HepG2 (cell line): ENCODE results near the gene RABGAP1L. TPM values are rescaled to one million over a fixed set of nuclear protein-coding genes. Genes with fewer than 3 reads are reported as not detected.

ENCODE experiments used
- DR1 ChIP-seq: sonication (generic); formaldehyde crosslinking; IDR thresholded peaks from 2 replicates; pipeline ENCODE4 v1.8.0; 2021; ENCODE audit warnings: mild to moderate bottlenecking, missing genetic modification reagents, inconsistent platforms
- GATAD2A ChIP-seq: IDR thresholded peaks from 2 replicates; pipeline ENCODE4 v1.6.1; 2016
- HCFC1 ChIP-seq: fragments of 150-350 bp; IDR thresholded peaks from 2 replicates; pipeline ENCODE4 v1.6.1; 2014; ENCODE audit warnings: low read depth, low read length
- MIER3 ChIP-seq: IDR thresholded peaks from 2 replicates; pipeline ENCODE4 v1.6.1; 2016; ENCODE audit warnings: missing compliant biosample characterization, borderline replicate concordance
- RFX5 ChIP-seq: IDR thresholded peaks from 2 replicates; pipeline ENCODE4 v1.6.1; 2011; ENCODE audit warnings: low read depth, low read length, improper control_type of control experiment
- SSRP1 ChIP-seq: IDR thresholded peaks from 2 replicates; pipeline ENCODE4 v1.6.1; 2016; ENCODE audit warnings: control low read depth
- ZNF44 ChIP-seq: sonication (generic); formaldehyde crosslinking; IDR thresholded peaks from 2 replicates; pipeline ENCODE4 v1.5.1; 2020; ENCODE audit warnings: mild to moderate bottlenecking, missing genetic modification reagents
- ZNF572 ChIP-seq: sonication (generic); formaldehyde crosslinking; IDR thresholded peaks from 2 replicates; pipeline ENCODE4 v1.5.1; 2020; ENCODE audit warnings: mild to moderate bottlenecking, missing genetic modification reagents
- ZNF775 ChIP-seq: sonication (generic); formaldehyde crosslinking; IDR thresholded peaks from 2 replicates; pipeline ENCODE4 v1.4.0; 2020; ENCODE audit warnings: missing genetic modification reagents, mild to moderate bottlenecking, moderate library complexity, borderline replicate concordance
- ZSCAN22 ChIP-seq: sonication (generic); formaldehyde crosslinking; IDR thresholded peaks from 2 replicates; pipeline ENCODE4 v1.4.0; 2020; ENCODE audit warnings: mild to moderate bottlenecking, missing genetic modification reagents
- polyA plus RNA-seq, 8 experiments: library from polyadenylated mRNA; depleted of rRNA in 3 of 8; stranded (reverse) in 7 of 8; unstranded in 1 of 8; fragments of >200 nt; fragmentation: Illumina TruSeq in 4 of 8; extraction: Trizol in 4 of 8; gene quantifications; 2 replicates each; pipeline versions ENCODE4 v1.2.1 to v1.2.3, GENCODE V29; 2011 to 2016; ENCODE audit warnings: low read depth in 4 of 8, missing spikeins in 1 of 8, mixed read lengths in 1 of 8; ENCODE audit not compliant: insufficient read depth in 1 of 8
- total RNA-seq, 5 experiments: library from RNA; depleted of rRNA; stranded (reverse); fragments of >200 nt; fragmentation: Illumina TruSeq; extraction: Trizol; gene quantifications; 2 replicates each; pipeline ENCODE4 v1.2.3, GENCODE V29; 2016; ENCODE audit warnings: low read depth in 1 of 5
- TF ChIP-seq, protein P1 (sequence below): IDR thresholded peaks from 2 replicates; pipeline ENCODE4 v1.4.0; 2020; ENCODE audit warnings: mild to moderate bottlenecking, missing genetic modification reagents
- TF ChIP-seq, protein P2 (sequence below): sonication (generic); formaldehyde crosslinking; IDR thresholded peaks from 2 replicates; pipeline ENCODE4 v1.4.0; 2020; ENCODE audit warnings: missing genetic modification reagents, borderline replicate concordance
- TF ChIP-seq, protein P3 (sequence below): sonication (generic); formaldehyde crosslinking; IDR thresholded peaks from 2 replicates; pipeline ENCODE4 v1.5.0; 2020; ENCODE audit warnings: mild to moderate bottlenecking, missing genetic modification reagents, borderline replicate concordance
- TF ChIP-seq, protein P4 (sequence below): sonication (generic); formaldehyde crosslinking; IDR thresholded peaks from 2 replicates; pipeline ENCODE4 v1.8.0; 2023; ENCODE audit warnings: mild to moderate bottlenecking, missing genetic modification reagents
- TF ChIP-seq, protein P5 (sequence below): sonication (generic); formaldehyde crosslinking; IDR thresholded peaks from 2 replicates; pipeline ENCODE4 v1.4.0; 2020; ENCODE audit warnings: low read depth, mild to moderate bottlenecking, missing genetic modification reagents

RABGAP1L gene
- total and polyA plus RNA-seq, 2 of the 13 experiments (the other 11 are each of a cell fraction or from before 2014, with no cell fraction given), result 7.9 to 22.6 TPM

DNA sequence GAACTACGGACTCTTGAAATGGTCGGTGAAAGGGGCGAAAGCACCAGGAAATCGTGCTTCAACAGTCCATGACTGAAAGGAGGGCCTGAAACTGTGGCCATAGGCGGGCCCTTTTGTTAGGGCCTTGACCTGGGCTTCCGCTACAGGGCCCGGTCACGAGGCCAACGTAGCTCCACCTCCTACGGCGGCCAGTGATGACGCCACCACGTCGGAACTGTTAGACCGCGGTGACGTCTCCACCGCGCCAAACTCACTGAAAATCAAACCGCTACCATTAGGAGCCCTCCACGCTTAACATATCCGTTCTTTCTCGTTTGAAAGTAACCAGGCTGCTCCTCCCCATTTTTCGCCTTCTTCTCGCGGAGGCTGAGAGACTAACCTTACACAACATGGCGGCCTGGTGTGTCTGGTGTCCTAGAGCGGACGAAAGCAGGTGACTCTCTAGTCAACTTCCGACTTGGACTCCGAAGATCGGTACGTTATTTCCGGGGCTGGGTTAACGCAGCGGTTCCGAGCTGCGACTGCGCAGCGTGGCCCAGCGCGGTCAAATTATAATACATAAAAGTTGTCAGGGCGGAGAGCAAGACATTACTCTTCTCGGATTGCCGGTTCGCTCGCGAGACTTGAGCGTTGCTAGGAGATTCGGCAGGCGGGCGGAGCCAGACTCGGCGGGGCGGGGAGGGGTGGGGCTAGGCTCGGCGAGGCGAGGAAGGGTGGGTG is 840.1 kb downstream of the RABGAP1L start (continued):
- TF ChIP-seq, protein P1, sequence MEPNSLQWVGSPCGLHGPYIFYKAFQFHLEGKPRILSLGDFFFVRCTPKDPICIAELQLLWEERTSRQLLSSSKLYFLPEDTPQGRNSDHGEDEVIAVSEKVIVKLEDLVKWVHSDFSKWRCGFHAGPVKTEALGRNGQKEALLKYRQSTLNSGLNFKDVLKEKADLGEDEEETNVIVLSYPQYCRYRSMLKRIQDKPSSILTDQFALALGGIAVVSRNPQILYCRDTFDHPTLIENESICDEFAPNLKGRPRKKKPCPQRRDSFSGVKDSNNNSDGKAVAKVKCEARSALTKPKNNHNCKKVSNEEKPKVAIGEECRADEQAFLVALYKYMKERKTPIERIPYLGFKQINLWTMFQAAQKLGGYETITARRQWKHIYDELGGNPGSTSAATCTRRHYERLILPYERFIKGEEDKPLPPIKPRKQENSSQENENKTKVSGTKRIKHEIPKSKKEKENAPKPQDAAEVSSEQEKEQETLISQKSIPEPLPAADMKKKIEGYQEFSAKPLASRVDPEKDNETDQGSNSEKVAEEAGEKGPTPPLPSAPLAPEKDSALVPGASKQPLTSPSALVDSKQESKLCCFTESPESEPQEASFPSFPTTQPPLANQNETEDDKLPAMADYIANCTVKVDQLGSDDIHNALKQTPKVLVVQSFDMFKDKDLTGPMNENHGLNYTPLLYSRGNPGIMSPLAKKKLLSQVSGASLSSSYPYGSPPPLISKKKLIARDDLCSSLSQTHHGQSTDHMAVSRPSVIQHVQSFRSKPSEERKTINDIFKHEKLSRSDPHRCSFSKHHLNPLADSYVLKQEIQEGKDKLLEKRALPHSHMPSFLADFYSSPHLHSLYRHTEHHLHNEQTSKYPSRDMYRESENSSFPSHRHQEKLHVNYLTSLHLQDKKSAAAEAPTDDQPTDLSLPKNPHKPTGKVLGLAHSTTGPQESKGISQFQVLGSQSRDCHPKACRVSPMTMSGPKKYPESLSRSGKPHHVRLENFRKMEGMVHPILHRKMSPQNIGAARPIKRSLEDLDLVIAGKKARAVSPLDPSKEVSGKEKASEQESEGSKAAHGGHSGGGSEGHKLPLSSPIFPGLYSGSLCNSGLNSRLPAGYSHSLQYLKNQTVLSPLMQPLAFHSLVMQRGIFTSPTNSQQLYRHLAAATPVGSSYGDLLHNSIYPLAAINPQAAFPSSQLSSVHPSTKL (CRISPR knock-in tag), result peak; percentile 52; the same call in 1 of the 2 replicates
- TF ChIP-seq RFX5, result peak; percentile 59
- TF ChIP-seq HCFC1, result peak; percentile 62; the same call in 1 of the 2 replicates
- TF ChIP-seq, protein P2, sequence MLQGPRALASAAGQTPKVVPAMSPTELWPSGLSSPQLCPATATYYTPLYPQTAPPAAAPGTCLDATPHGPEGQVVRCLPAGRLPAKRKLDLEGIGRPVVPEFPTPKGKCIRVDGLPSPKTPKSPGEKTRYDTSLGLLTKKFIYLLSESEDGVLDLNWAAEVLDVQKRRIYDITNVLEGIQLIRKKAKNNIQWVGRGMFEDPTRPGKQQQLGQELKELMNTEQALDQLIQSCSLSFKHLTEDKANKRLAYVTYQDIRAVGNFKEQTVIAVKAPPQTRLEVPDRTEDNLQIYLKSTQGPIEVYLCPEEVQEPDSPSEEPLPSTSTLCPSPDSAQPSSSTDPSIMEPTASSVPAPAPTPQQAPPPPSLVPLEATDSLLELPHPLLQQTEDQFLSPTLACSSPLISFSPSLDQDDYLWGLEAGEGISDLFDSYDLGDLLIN (CRISPR knock-in tag), result peak; percentile 2; the same call in 1 of the 2 replicates
- TF ChIP-seq, protein P3, sequence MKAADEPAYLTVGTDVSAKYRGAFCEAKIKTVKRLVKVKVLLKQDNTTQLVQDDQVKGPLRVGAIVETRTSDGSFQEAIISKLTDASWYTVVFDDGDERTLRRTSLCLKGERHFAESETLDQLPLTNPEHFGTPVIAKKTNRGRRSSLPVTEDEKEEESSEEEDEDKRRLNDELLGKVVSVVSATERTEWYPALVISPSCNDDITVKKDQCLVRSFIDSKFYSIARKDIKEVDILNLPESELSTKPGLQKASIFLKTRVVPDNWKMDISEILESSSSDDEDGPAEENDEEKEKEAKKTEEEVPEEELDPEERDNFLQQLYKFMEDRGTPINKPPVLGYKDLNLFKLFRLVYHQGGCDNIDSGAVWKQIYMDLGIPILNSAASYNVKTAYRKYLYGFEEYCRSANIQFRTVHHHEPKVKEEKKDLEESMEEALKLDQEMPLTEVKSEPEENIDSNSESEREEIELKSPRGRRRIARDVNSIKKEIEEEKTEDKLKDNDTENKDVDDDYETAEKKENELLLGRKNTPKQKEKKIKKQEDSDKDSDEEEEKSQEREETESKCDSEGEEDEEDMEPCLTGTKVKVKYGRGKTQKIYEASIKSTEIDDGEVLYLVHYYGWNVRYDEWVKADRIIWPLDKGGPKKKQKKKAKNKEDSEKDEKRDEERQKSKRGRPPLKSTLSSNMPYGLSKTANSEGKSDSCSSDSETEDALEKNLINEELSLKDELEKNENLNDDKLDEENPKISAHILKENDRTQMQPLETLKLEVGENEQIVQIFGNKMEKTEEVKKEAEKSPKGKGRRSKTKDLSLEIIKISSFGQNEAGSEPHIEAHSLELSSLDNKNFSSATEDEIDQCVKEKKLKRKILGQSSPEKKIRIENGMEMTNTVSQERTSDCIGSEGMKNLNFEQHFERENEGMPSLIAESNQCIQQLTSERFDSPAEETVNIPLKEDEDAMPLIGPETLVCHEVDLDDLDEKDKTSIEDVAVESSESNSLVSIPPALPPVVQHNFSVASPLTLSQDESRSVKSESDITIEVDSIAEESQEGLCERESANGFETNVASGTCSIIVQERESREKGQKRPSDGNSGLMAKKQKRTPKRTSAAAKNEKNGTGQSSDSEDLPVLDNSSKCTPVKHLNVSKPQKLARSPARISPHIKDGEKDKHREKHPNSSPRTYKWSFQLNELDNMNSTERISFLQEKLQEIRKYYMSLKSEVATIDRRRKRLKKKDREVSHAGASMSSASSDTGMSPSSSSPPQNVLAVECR (CRISPR knock-in tag), result peak; percentile 71
- TF ChIP-seq ZNF775 (CRISPR knock-in tag), result no peak
- TF ChIP-seq, protein P4, sequence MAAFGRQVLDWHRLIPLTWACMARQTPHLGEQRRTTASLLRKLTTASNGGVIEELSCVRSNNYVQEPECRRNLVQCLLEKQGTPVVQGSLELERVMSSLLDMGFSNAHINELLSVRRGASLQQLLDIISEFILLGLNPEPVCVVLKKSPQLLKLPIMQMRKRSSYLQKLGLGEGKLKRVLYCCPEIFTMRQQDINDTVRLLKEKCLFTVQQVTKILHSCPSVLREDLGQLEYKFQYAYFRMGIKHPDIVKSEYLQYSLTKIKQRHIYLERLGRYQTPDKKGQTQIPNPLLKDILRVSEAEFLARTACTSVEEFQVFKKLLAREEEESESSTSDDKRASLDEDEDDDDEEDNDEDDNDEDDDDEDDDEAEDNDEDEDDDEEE (CRISPR knock-in tag), result peak; percentile 33; the same call in 1 of the 2 replicates
- TF ChIP-seq SSRP1 (CRISPR knock-in tag), result no peak
- TF ChIP-seq, protein P5, sequence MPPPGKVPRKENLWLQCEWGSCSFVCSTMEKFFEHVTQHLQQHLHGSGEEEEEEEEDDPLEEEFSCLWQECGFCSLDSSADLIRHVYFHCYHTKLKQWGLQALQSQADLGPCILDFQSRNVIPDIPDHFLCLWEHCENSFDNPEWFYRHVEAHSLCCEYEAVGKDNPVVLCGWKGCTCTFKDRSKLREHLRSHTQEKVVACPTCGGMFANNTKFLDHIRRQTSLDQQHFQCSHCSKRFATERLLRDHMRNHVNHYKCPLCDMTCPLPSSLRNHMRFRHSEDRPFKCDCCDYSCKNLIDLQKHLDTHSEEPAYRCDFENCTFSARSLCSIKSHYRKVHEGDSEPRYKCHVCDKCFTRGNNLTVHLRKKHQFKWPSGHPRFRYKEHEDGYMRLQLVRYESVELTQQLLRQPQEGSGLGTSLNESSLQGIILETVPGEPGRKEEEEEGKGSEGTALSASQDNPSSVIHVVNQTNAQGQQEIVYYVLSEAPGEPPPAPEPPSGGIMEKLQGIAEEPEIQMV (CRISPR knock-in tag), result no peak
- peak; percentile 74; the same call in 1 of the 2 replicates for TF ChIP-seq MIER3 (CRISPR knock-in tag)
- TF ChIP-seq ZNF572 (CRISPR knock-in tag), result no peak
- TF ChIP-seq GATAD2A (CRISPR knock-in tag), result peak; percentile 59
- 0 out of 2 replicates have a peak, but pooled peaks have one; percentile 69 for TF ChIP-seq ZNF44 (CRISPR knock-in tag)
- TF ChIP-seq ZSCAN22 (CRISPR knock-in tag), result 0 out of 2 replicates have a peak, but pooled peaks have one; percentile 10
- TF ChIP-seq DR1, result peak; percentile 93
